Sigmoid colon (tissue), 4 donors: ENCODE results near the gene IL17REL.

Experiments used
- EP300 ChIP-seq, 4 donors: sonication (generic); formaldehyde crosslinking; IDR thresholded peaks; one replicate each; pipeline ENCODE4 v1.6.1; 2017; ENCODE audit warnings: antibody characterized with exemption in 4 of 4
- POLR2A ChIP-seq, 2 donors: fragments of 450-650 bp; IDR thresholded peaks; one replicate each; pipeline ENCODE4 v1.6.1; 2016; ENCODE audit warnings: antibody characterized with exemption in 2 of 2, mild to moderate bottlenecking in 2 of 2, moderate library complexity in 2 of 2

DNA sequence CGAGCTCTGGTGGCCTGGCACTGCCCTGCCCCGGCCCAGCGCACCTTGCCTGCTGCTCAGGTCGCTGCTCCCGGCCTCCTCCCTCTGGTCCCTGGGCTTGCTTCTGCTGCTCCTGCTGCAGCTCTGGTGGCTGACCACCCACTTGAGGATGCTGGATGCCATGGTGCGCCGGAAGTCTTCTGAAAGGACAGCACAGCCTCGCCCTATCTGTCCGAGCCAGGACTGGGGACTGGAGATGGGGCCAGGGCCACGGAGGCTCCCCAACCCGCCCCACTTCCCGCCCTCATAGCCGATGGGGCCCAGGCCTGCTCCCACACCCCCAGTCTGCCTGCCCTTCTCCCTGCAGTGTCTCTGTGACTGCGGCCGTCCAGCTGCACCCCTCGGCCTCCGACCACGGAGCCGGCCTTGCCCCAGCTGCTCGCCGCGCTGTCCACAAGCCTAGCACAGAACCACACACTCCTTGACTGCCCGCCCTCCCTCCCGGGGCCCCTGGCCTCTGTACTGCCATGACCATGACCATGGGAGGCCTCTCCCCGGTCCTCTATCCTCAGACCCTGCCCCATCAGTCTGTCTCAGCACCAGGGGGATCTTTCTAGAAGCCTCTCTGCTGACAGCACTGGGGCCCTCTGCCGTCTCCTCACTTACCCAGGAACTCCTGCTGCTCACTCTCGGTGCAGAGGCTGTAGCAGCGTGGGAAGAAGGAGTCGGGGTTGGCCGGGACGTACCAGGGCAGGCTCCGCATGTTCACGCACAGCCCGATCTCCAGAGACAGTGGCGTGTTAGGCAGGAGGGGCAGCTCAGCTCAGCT lies 32.9 kb upstream of the IL17REL start:
- TF ChIP-seq POLR2A (IDR thresholded peaks at IDR 0.05), result no peak
- no peak for TF ChIP-seq EP300 (IDR thresholded peaks at IDR 0.05)
